HL-60 (cell line): ENCODE data around the gene DLEC1.

Experiments
- GABPA ChIP-seq: IDR thresholded peaks from 2 replicates; pipeline ENCODE4 v1.6.1; 2012; ENCODE audit warnings: low read depth
- REST ChIP-seq: IDR thresholded peaks from 2 replicates; pipeline ENCODE4 v1.6.1; 2012; ENCODE audit warnings: low read depth; ENCODE audit not compliant: insufficient replicate concordance
- TF ChIP-seq, protein P1 (sequence below): IDR thresholded peaks from one replicate; pipeline ENCODE4 v1.5.1; 2011; ENCODE audit warnings: low read length, control low read depth, inconsistent platforms; ENCODE audit not compliant: insufficient read depth

GRCh38 chr3:38086496-38086895 lies 47.5 kb downstream of the DLEC1 start:
- TF ChIP-seq REST: no peak
- TF ChIP-seq, protein P1, sequence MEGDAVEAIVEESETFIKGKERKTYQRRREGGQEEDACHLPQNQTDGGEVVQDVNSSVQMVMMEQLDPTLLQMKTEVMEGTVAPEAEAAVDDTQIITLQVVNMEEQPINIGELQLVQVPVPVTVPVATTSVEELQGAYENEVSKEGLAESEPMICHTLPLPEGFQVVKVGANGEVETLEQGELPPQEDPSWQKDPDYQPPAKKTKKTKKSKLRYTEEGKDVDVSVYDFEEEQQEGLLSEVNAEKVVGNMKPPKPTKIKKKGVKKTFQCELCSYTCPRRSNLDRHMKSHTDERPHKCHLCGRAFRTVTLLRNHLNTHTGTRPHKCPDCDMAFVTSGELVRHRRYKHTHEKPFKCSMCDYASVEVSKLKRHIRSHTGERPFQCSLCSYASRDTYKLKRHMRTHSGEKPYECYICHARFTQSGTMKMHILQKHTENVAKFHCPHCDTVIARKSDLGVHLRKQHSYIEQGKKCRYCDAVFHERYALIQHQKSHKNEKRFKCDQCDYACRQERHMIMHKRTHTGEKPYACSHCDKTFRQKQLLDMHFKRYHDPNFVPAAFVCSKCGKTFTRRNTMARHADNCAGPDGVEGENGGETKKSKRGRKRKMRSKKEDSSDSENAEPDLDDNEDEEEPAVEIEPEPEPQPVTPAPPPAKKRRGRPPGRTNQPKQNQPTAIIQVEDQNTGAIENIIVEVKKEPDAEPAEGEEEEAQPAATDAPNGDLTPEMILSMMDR: no peak
- no peak for TF ChIP-seq GABPA
